Parathyroid adenoma (tissue), 2 donors: Measurements from ENCODE around the gene APOA4.
A peak's percentile ranks its signal among the peaks of the same experiment; 100 is the strongest.

Experiments
- H2AFZ ChIP-seq: fragments of 300-600 bp; sonication (generic); one replicate; pipeline ENCODE4 v1.7.0; 2017; ENCODE audit warnings: antibody characterized with exemption, mild to moderate bottlenecking
- H3K27ac ChIP-seq: fragments of 300-600 bp; sonication (generic); one replicate; pipeline ENCODE4 v1.7.0; 2017
- H3K27me3 ChIP-seq: fragments of 300-600 bp; sonication (generic); one replicate; pipeline ENCODE4 v1.7.0; 2017; ENCODE audit warnings: low read length; ENCODE audit not compliant: control insufficient read depth, insufficient read depth
- H3K36me3 ChIP-seq: fragments of 300-600 bp; sonication (generic); one replicate; pipeline ENCODE4 v1.7.0; 2017; ENCODE audit warnings: low read length; ENCODE audit not compliant: control insufficient read depth, insufficient read depth
- H3K4me1 ChIP-seq: fragments of 300-600 bp; sonication (generic); one replicate; pipeline ENCODE4 v1.7.0; 2017; ENCODE audit warnings: control low read depth
- H3K4me2 ChIP-seq: fragments of 300-600 bp; sonication (generic); one replicate; pipeline ENCODE4 v1.7.0; 2017; ENCODE audit warnings: low read length
- H3K4me3 ChIP-seq: fragments of 300-600 bp; sonication (generic); one replicate; pipeline ENCODE4 v1.7.0; 2017; ENCODE audit warnings: low read depth, low read length
- H3K79me2 ChIP-seq: fragments of 300-600 bp; sonication (generic); one replicate; pipeline ENCODE4 v1.7.0; 2017; ENCODE audit warnings: control low read depth
- H3K9ac ChIP-seq: fragments of 300-600 bp; sonication (generic); one replicate; pipeline ENCODE4 v1.7.0; 2017; ENCODE audit warnings: mild to moderate bottlenecking
- H3K9me3 ChIP-seq: fragments of 300-600 bp; sonication (generic); one replicate; pipeline ENCODE4 v1.7.0; 2017; ENCODE audit warnings: low read length; ENCODE audit not compliant: control insufficient read depth
- CTCF ChIP-seq: fragments of 300-600 bp; sonication (generic); IDR thresholded peaks from one replicate; pipeline ENCODE4 v1.7.0; 2017; ENCODE audit warnings: antibody characterized with exemption, mild to moderate bottlenecking
- donor health status: primary hyperparathyroidism.

The APOA4 gene

GRCh38 chr11:116774661-116775060 is 48.4 kb downstream of the APOA4 start:
- no peak overlapping the region for H3K27ac ChIP-seq
- H3K4me1 ChIP-seq = no peaks in the 10 kb centered on the region
- no peaks in the 10 kb centered on the region for H3K27me3 ChIP-seq
- H3K4me3 ChIP-seq = no peak overlapping the region
- H3K4me2 ChIP-seq = no peak overlapping the region
- H3K9me3 ChIP-seq = no peaks in the 10 kb centered on the region
- H3K36me3 ChIP-seq = no peaks in the 10 kb centered on the region
- H2AFZ ChIP-seq = no peak overlapping the region
- H3K79me2 ChIP-seq = peaks cover 7% of the 10 kb centered on the region
- no peak for TF ChIP-seq CTCF
- no peak overlapping the region for H3K9ac ChIP-seq

- Histone ChIP-seq H3K27me3 (no peaks in the 10 kb centered on the region), H3K36me3 (no peaks in the 10 kb centered on the region), H3K9me3 (no peaks in the 10 kb centered on the region), H3K4me2 (peak overlapping the region; percentile 81), H2AFZ (peak overlapping the region; percentile 69), H3K27ac (peak overlapping the region; percentile 37), H3K4me1 (no peaks in the 10 kb centered on the region), H3K79me2 (peaks cover 7% of the 10 kb centered on the region), H3K9ac (no peak overlapping the region), H3K4me3 (peak overlapping the region; percentile 69)
- TF ChIP-seq CTCF = no peak
These were observed 49.7 kb downstream of the APOA4 start for GRCh38 chr11:116773203-116774097.

- H3K36me3 ChIP-seq = no peaks in the 10 kb centered on the region
These were observed 50.5 kb downstream of the APOA4 start, which contains the start of gene BUD13 for GRCh38 chr11:116772443-116773202. BUD13 (minus strand) TSS chr11:116772987; CDS start chr11:116772964, 23 bp downstream.

GRCh38 chr11:116771935-116772334 is 51.2 kb downstream of the APOA4 start:
- H3K4me3 ChIP-seq = peak overlapping the region; percentile 69
- H3K27me3 ChIP-seq = no peaks in the 10 kb centered on the region
- H2AFZ ChIP-seq = peak overlapping the region; percentile 95
- no peaks in the 10 kb centered on the region for H3K4me1 ChIP-seq
- no peaks in the 10 kb centered on the region for H3K36me3 ChIP-seq
- no peaks in the 10 kb centered on the region for H3K9me3 ChIP-seq
- H3K79me2 ChIP-seq = peaks cover 7% of the 10 kb centered on the region
- peak overlapping the region; percentile 46 for H3K4me2 ChIP-seq
- H3K27ac ChIP-seq = no peak overlapping the region
- no peak for TF ChIP-seq CTCF
- peak overlapping the region; percentile 35 for H3K9ac ChIP-seq

More at GRCh38 chr11:116772443-116773202, 50.5 kb downstream of the APOA4 start, which contains the start of gene BUD13:
- H3K27me3 ChIP-seq = no peaks in the 10 kb centered on the region
- peak within 1 kb of the TSS; percentile 84 for H3K27ac ChIP-seq
- H3K9me3 ChIP-seq = no peaks in the 10 kb centered on the region
- H3K4me1 ChIP-seq = no peaks in the 10 kb centered on the region
- H3K4me3 ChIP-seq = peak within 1 kb of the TSS; percentile 69
- no peak for TF ChIP-seq CTCF
- H2AFZ ChIP-seq = peak within 1 kb of the TSS; percentile 95
- H3K79me2 ChIP-seq = peaks cover 7% of the 10 kb centered on the region
- H3K4me2 ChIP-seq = peak within 1 kb of the TSS; percentile 81
- peak within 1 kb of the TSS; percentile 35 for H3K9ac ChIP-seq
